HEK293 (cell line): ENCODE measurements around the gene SFT2D1.

Experiments
- CTCF ChIA-PET: fragments of 350-600 bp; formaldehyde crosslinking; extraction: SDS; loops from one replicate; lab custom pipeline; 2021; ENCODE audit warnings: antibody characterized with exemption; lab: Yijun Ruan, JAX
- POLR2A ChIA-PET: fragments of 300-600 bp; formaldehyde crosslinking; extraction: SDS; loops from one replicate; lab custom pipeline; 2020; ENCODE audit warnings: antibody characterized with exemption, inconsistent platforms; lab: Yijun Ruan, JAX
- H3K27ac ChIP-seq: fragments of 200-500 bp; sonication (Bioruptor generic); 2 replicates; pipeline ENCODE4 v1.5.1; 2014; ENCODE audit warnings: low read depth, low read length, control low read depth, inconsistent platforms; ENCODE audit errors: extremely low read depth
- H3K36me3 ChIP-seq, 2 experiments: fragments of 200-500 bp in 1 of 2; sonication (Bioruptor generic) in 1 of 2; 1 replicate in 1 of 2; 2 replicates in 1 of 2; pipeline ENCODE4 v1.5.1; 2014 to 2017; ENCODE audit warnings: inconsistent platforms in 2 of 2, low read length in 2 of 2; ENCODE audit not compliant: control insufficient read depth in 2 of 2, insufficient read depth in 1 of 2
- H3K4me1 ChIP-seq: fragments of 200-500 bp; sonication (Bioruptor generic); 2 replicates; pipeline ENCODE4 v1.5.1; 2014; ENCODE audit warnings: mild to moderate bottlenecking, low read length, inconsistent platforms; ENCODE audit not compliant: control insufficient read depth, insufficient read depth
- H3K4me3 ChIP-seq: 2 replicates; pipeline ENCODE4 v1.5.1; 2011; ENCODE audit warnings: low read depth, mild to moderate bottlenecking, control low read depth, low read length, moderate library complexity
- H3K9me3 ChIP-seq: fragments of 200-500 bp; sonication (Bioruptor generic); 2 replicates; pipeline ENCODE4 v1.5.1; 2014; ENCODE audit warnings: low read depth, low read length, inconsistent platforms; ENCODE audit not compliant: control insufficient read depth, insufficient read depth
- ELK4 ChIP-seq: IDR thresholded peaks from 2 replicates; pipeline ENCODE4 v1.6.1; 2011; ENCODE audit warnings: mild to moderate bottlenecking, low read depth, low read length, borderline replicate concordance
- MEIS1 ChIP-seq: sonication (generic); formaldehyde crosslinking; IDR thresholded peaks from 2 replicates; pipeline ENCODE4 v1.8.1; 2022; ENCODE audit warnings: missing genetic modification reagents, mild to moderate bottlenecking, borderline replicate concordance
- PRDM4 ChIP-seq: fragments of 450-650 bp; formaldehyde crosslinking; IDR thresholded peaks from 2 replicates; pipeline ENCODE4 v1.5.1; 2017; ENCODE audit warnings: missing biosample characterization, missing genetic modification characterization
- REST ChIP-seq: fragments of 450-650 bp; formaldehyde crosslinking; IDR thresholded peaks from 2 replicates; pipeline ENCODE4 v1.5.1; 2016; ENCODE audit warnings: missing biosample characterization, missing genetic modification characterization
- YY2 ChIP-seq: fragments of 450-650 bp; formaldehyde crosslinking; IDR thresholded peaks from 2 replicates; pipeline ENCODE4 v1.5.1; 2016; ENCODE audit warnings: missing biosample characterization, missing genetic modification characterization
- ZFHX2 ChIP-seq: fragments of 450-650 bp; formaldehyde crosslinking; conservative IDR thresholded peaks from 2 replicates; pipeline ENCODE4 v1.5.1; 2016; ENCODE audit warnings: missing biosample characterization, missing genetic modification characterization
- ZNF133 ChIP-seq: fragments of 450-650 bp; formaldehyde crosslinking; IDR thresholded peaks from 2 replicates; pipeline ENCODE4 v1.5.1; 2016; ENCODE audit warnings: missing biosample characterization, missing genetic modification characterization
- ZNF221 ChIP-seq: fragments of 450-650 bp; formaldehyde crosslinking; IDR thresholded peaks from 2 replicates; pipeline ENCODE4 v1.5.1; 2017; ENCODE audit warnings: missing biosample characterization, missing genetic modification characterization, borderline replicate concordance
- ZNF473 ChIP-seq: fragments of 450-650 bp; formaldehyde crosslinking; IDR thresholded peaks from 2 replicates; pipeline ENCODE4 v1.5.1; 2017; ENCODE audit warnings: missing biosample characterization, missing genetic modification characterization
- ZNF704 ChIP-seq: fragments of 450-650 bp; formaldehyde crosslinking; IDR thresholded peaks from 2 replicates; pipeline ENCODE4 v1.5.1; 2016; ENCODE audit warnings: missing biosample characterization, missing genetic modification characterization
- ZSCAN16 ChIP-seq: fragments of 450-650 bp; formaldehyde crosslinking; IDR thresholded peaks from 2 replicates; pipeline ENCODE4 v1.5.1; 2016; ENCODE audit warnings: missing biosample characterization, missing genetic modification characterization
- ZSCAN30 ChIP-seq: fragments of 450-650 bp; IDR thresholded peaks from 2 replicates; pipeline ENCODE4 v1.5.1; 2018; ENCODE audit warnings: missing biosample characterization, mild to moderate bottlenecking, missing genetic modification characterization, moderate library complexity
- TF ChIP-seq, protein P1 (sequence below): fragments of 450-650 bp; formaldehyde crosslinking; IDR thresholded peaks from 2 replicates; pipeline ENCODE4 v1.5.1; 2016; ENCODE audit warnings: missing biosample characterization, missing genetic modification characterization

The SFT2D1 gene

DNA sequence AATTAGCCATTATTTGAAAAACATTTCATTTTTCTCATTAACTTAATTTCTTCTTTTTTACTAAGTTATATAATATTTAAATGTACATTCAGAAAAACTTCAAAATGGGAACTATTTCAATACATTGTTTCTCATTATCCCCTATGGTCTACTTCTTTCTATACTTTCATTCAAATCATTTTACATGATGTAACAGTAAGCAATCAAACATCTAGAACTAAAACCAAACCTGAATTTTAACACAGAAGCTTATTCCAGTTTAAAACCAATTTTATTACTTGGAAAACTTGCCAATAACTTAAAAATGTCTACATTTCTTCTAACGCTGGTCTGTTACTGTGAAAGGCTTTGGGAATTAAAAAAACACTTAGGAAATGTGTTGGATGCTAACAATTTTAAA is 29.5 kb downstream of the SFT2D1 start (continued):
- TF ChIP-seq REST (tag by site-specific recombination), result no peak

GRCh38 chr6:166310634-166311033 is 31.7 kb downstream of the SFT2D1 start:
- no peaks in the 10 kb centered on the region for H3K4me1 ChIP-seq
- TF ChIP-seq MEIS1 (CRISPR knock-in tag), result no peak
- TF ChIP-seq ELK4, result no peak
- TF ChIP-seq ZNF133 (tag by site-specific recombination), result no peak
- TF ChIP-seq ZSCAN30 (tag by site-specific recombination), result no peak
- TF ChIP-seq ZFHX2, result no peak
- ChIA-PET CTCF (interaction anchor here (0.6 to 4.9 kb wide), 7 partner anchors 9 to 90 kb away, joined by 3 to 37 read pairs (median 5); no protein-coding TSS in a partner anchor), POLR2A (no interaction called here)
- no peak overlapping the region for H3K4me3 ChIP-seq
- no peak overlapping the region for H3K27ac ChIP-seq
- H3K9me3 ChIP-seq, result no peaks in the 10 kb centered on the region
- H3K36me3 ChIP-seq, result no peaks in the 10 kb centered on the region

DNA sequence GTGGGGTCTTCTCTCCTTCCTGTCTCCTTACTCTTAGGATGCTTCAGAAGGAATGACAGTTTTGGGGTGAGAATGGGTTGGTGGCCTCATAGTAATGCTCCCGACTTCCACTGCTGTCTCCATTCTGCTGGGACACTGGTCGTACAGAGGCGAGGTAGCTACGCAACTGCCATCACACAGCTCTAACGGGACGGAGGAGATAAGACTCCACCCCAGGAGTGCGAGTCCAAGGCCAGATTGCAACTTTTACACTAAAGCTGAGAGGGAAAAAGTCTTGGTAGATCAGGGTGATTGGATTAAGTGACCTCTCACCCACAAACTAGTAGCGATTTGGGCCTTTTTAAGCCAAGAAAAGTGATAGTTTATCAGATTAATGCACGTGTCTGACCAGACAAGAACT is 32.4 kb downstream of the SFT2D1 start:
- Histone ChIP-seq H3K4me1 (no peaks in the 10 kb centered on the region), H3K4me3 (no peak overlapping the region), H3K36me3 (no peaks in the 10 kb centered on the region), H3K9me3 (no peaks in the 10 kb centered on the region), H3K27ac (no peak overlapping the region)
- TF ChIP-seq ZNF221, result no peak
- TF ChIP-seq, protein P1, sequence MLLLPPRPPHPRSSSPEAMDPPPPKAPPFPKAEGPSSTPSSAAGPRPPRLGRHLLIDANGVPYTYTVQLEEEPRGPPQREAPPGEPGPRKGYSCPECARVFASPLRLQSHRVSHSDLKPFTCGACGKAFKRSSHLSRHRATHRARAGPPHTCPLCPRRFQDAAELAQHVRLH, result no peak
- TF ChIP-seq ZNF473, result no peak
- TF ChIP-seq YY2 (tag by site-specific recombination), result no peak
- TF ChIP-seq ZNF133 (tag by site-specific recombination), result no peak
- TF ChIP-seq ZNF704 (tag by site-specific recombination), result no peak
- TF ChIP-seq ZSCAN16 (tag by site-specific recombination), result no peak
- no peak for TF ChIP-seq PRDM4 (tag by site-specific recombination)
- ChIA-PET POLR2A (interaction anchor here (0.6 kb wide), 1 partner anchor 31 kb away, joined by 5 read pairs; no protein-coding TSS in a partner anchor), CTCF (interaction anchor here (0.6 to 4.9 kb wide), 4 partner anchors 10 to 1147 kb away, joined by 3 to 37 read pairs (median 17); no protein-coding TSS in a partner anchor)
